ENCODE data around the gene TMEM81.

- no peak for TF ChIP-seq CTCF (IDR thresholded peaks at IDR 0.05; ENCODE audit: insufficient read depth, low read length)
- TF ChIP-seq GABPA (IDR thresholded peaks at IDR 0.05; ENCODE audit: low read depth) = no peak
- TF ChIP-seq POLR2AphosphoS5 (IDR thresholded peaks at IDR 0.05; ENCODE audit: low read depth) = no peak
- TF ChIP-seq REST (IDR thresholded peaks at IDR 0.05; ENCODE audit: insufficient replicate concordance, low read depth) = no peak
- TF ChIP-seq SPI1 (IDR thresholded peaks at IDR 0.05; ENCODE audit: borderline replicate concordance, low read depth) = no peak
Measured at GRCh38 chr1:205064741-205065316, 19.4 kb downstream of the TMEM81 start.

Data from HL-60 (cell line).